ENCODE measurements around the gene RAB24.
"Not testable (repeated sequence)": the region's sequence is repeated elsewhere in the genome, so short reads cannot be mapped to it uniquely, and the experiment has no call there.

RAB24 gene

GRCh38 chr5:177303121-177303924, at the start of gene RAB24, which contains the start of gene PRELID1:
Gene RAB24 (minus strand): TSS chr5:177303719. CDS start chr5:177303288, 431 bp downstream.
Gene PRELID1 (plus strand): TSS chr5:177303799. CDS start chr5:177303986, 187 bp downstream.
- DNase-seq = peak; percentile 52

DNA sequence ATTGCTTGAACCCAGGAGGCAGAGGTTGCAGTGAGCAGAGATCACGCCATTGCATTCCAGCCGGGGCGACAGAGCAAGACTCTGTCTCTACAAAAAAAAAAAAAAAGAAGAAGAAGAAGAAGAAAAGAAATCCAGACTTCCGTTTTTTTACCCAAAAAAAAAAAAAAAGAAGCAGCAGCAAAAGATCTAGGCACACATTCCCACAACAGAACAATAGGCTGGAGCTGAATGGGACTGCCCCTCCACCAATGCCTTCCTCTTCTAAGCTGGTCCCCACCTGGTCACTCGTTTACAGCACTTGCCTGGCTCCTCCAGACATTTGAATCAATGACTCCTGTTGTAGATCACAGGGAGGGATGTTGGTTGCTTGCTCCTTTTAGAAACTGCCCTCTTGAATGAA, 49.6 kb upstream of the RAB24 start:
- DNase-seq = no peak

GRCh38 chr5:177351392-177352329, 48.1 kb upstream of the RAB24 start, which contains the start of gene LMAN2:
Gene LMAN2 (minus strand): TSS chr5:177351668. CDS start chr5:177351647, 21 bp downstream.
- peak; percentile 99 for DNase-seq

DNA sequence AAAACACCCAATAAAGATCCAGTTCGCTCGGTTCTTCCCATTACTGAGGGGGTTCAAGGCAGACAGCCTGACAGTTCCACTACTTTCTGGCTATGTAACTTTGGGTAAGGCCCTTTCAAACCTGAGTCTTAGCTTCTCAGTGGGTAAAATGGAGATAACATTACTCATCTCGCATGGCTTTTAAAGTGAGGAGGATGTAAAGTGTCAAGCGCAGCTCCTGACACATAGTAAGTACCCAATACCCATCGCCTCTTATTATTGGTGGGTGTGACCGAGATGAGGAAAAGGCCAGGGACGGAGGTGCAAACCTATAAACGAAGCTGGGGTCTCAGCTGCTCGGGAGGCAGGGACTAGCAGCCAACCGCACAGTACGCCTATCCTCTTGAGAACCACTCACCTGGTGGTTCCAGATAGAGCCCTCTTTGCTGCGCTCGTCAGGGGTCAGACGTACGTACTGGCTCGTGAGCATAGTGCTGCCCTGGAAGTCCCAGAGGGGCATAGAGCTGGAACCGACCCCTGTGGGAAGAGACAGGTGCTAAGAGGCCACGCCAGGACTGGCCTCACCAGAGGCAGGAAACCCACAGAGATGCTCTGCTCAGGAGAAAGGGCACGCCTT, 47.4 kb upstream of the RAB24 start:
- no peak for DNase-seq

DNA sequence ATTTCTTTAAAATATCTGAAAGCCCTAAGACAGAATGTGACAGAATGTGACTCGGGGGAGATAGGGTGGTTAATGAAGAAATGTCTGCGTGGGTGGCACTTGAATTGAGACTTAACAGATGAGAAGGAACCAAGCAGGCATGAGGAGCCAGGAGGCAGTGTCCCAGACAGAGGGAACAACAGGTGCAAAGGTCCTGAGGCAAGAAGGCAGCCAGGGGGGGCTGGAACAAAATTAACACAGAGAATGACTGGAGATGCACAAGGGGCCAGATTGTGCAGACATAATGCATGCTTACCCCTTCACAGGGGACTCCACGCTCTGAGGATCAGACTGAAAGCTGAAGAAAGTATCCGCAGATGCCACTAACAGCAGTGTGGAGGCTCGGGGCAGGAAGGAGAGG, 46.2 kb upstream of the RAB24 start:
- DNase-seq = no peak

DNA sequence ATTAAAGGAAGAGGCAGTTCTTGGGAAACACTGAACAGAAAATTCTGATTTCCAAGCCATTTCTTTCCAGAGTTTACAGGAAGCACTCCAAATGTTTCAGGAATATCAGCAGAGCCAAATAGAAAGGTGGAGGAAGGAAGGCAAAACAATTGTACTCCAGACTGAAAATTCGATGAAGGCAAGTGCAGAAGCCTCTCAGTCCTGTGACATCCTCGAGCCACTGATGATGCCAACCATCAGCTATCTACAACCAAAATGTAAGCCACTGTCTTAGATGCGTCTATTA, 45.8 kb upstream of the RAB24 start:
- DNase-seq = no peak

GRCh38 chr5:177347699-177348098, 44.2 kb upstream of the RAB24 start:
- no peak for DNase-seq

DNA sequence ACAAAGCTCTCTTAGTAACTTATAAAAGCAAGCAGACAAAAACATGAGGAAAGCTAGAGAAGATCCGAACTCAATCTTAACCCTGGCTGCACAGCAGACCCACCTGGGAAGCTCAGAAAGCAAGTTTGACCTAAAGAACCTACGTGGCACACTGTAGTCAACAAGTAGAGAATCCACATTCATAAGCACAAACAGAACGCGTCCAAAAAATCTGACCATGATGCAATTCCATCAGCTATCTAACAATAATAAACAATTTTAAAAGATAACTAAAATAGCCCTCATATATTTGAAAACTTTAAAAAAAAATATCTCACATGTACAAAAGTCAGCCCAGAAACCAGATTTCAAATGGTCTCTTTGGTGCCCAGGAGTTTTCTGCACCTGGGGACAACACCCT, 43.3 kb upstream of the RAB24 start:
- no peak for DNase-seq

GRCh38 chr5:177344891-177345290, 41.4 kb upstream of the RAB24 start:
- DNase-seq = no peak

- DNase-seq = no peak
These were observed 40.3 kb upstream of the RAB24 start for GRCh38 chr5:177343777-177344176.

DNA sequence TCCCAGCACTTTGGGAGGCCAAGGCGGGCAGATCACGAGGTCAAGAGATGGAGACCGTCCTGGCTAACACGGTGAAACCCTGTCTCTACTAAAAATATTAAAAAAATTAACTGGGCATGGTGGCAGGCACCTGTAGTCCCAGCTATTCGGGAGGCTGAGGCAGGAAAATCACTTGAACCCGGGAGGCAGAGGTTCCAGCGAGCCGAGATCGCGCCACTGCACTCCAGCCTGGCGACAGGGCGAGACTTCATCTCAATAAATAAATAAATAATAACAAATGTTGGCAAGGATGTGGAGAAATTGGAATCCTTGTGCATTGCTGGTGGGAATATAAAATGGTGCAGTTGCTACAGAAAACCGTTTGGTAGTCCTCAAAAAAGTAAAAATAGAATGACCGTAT, 39.5 kb upstream of the RAB24 start:
- not testable (repeated sequence) for DNase-seq

- DNase-seq = no peak
These were observed 35.7 kb upstream of the RAB24 start for GRCh38 chr5:177339107-177339638.

GRCh38 chr5:177338251-177339106, 35.0 kb upstream of the RAB24 start:
- DNase-seq = no peak

- DNase-seq = no peak
These were observed 33.3 kb upstream of the RAB24 start for GRCh38 chr5:177336603-177337494.

DNA sequence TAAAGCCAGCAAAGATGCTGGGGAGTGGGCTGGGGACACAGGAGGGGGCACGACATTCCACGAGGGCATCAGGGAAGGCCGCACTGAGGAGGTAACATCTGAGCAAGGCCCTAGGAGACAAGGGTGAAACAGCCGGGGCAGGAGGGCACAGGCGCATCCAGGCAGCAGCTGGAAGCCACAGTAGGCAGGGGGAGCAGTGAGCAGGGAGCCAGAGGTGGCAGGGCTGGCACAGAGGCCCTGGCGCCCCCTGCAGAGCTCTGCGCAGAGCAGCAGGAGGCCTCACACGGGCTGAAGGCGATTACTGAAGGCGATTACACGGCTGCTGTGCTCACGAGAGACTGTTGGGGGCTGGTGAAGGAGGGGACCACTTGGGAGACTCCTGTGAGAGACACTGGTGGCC, 32.6 kb upstream of the RAB24 start:
- DNase-seq = no peak

- no peak for DNase-seq
These were observed 32.2 kb upstream of the RAB24 start for GRCh38 chr5:177335701-177336065.

- no peak for DNase-seq
These were observed 31.5 kb upstream of the RAB24 start for GRCh38 chr5:177334781-177335700.

GRCh38 chr5:177334155-177334551, 30.6 kb upstream of the RAB24 start:
- DNase-seq = no peak

GRCh38 chr5:177333420-177334154, 30.1 kb upstream of the RAB24 start:
- DNase-seq = no peak
